AG10803 (cell line): ENCODE results near the gene HNRNPU.

ENCODE experiments used
- DNase-seq: peaks from one replicate; pipeline ENCODE4 v3.0.0; 2010; ENCODE audit warnings: low read depth
- H3K4me3 ChIP-seq: 2 replicates; pipeline ENCODE4 v1.5.1; 2011; ENCODE audit warnings: mild to moderate bottlenecking, low read length, control low read depth
- CTCF ChIP-seq: conservative IDR thresholded peaks from 2 replicates; pipeline ENCODE4 v1.5.1; 2011; ENCODE audit warnings: mild to moderate bottlenecking, low read length, control low read depth, inconsistent platforms

HNRNPU gene

GRCh38 chr1:244893836-244894235 lies 29.5 kb upstream of the HNRNPU start:
- no peak for TF ChIP-seq CTCF
- no peak overlapping the region for H3K4me3 ChIP-seq

GRCh38 chr1:244887281-244887680 lies 22.9 kb upstream of the HNRNPU start:
- H3K4me3 ChIP-seq = no peak overlapping the region
- DNase-seq = no peak
- TF ChIP-seq CTCF = no peak

More at GRCh38 chr1:244893836-244894235, 29.5 kb upstream of the HNRNPU start:
- DNase-seq = no peak

GRCh38 chr1:244881552-244882280 lies 17.4 kb upstream of the HNRNPU start:
- no peak for DNase-seq
- TF ChIP-seq CTCF = no peak
- no peak overlapping the region for H3K4me3 ChIP-seq

- no peak overlapping the region for H3K4me3 ChIP-seq
- no peak for TF ChIP-seq CTCF
- no peak for DNase-seq
Measured at GRCh38 chr1:244878681-244879080, 14.3 kb upstream of the HNRNPU start.

- no peak overlapping the region for H3K4me3 ChIP-seq
- DNase-seq = no peak
- no peak for TF ChIP-seq CTCF
Measured at GRCh38 chr1:244876228-244876910, 12.0 kb upstream of the HNRNPU start.

GRCh38 chr1:244874974-244875579 lies 10.7 kb upstream of the HNRNPU start:
- no peak overlapping the region for H3K4me3 ChIP-seq
- TF ChIP-seq CTCF = no peak
- DNase-seq = no peak
